MM.1S (cell line): ENCODE data around the gene EXOC4.

Experiments used
- CTCF ChIP-seq: fragments of 300-600 bp; sonication (generic); IDR thresholded peaks from 2 replicates; pipeline ENCODE4 v1.5.1; 2016; ENCODE audit warnings: antibody characterized with exemption, low read length, mixed read lengths
- EZH2 ChIP-seq: fragments of 300-600 bp; sonication (generic); optimal IDR thresholded peaks from 2 replicates; pipeline ENCODE3; 2017; ENCODE audit warnings: low read depth, mild to moderate bottlenecking, antibody characterized with exemption, low read length, mixed read lengths
- EZH2phosphoT487 ChIP-seq: fragments of 300-600 bp; sonication (generic); IDR thresholded peaks from 2 replicates; pipeline ENCODE4 v1.6.1; 2018; ENCODE audit warnings: antibody characterized with exemption, low read length

GRCh38 chr7:133748443-133749407 is 495.8 kb downstream of the EXOC4 start:
- no peak for TF ChIP-seq CTCF
- TF ChIP-seq EZH2phosphoT487: no peak
- no peak for TF ChIP-seq EZH2
